Gastroesophageal sphincter (tissue), 4 donors: ENCODE results near the gene LCE3E. TPM values are rescaled to one million over a fixed set of nuclear protein-coding genes. Genes with fewer than 3 reads are reported as not detected.
"Not testable (repeated sequence)": the region's sequence is repeated elsewhere in the genome, so short reads cannot be mapped to it uniquely, and the experiment has no call there.

ENCODE experiments used
- ATAC-seq: fragments of 150-250 bp; one replicate; pipeline ENCODE4 v1.9.1; 2016; ENCODE audit warnings: mild to moderate bottlenecking, moderate library complexity
- H3K27ac ChIP-seq, 4 donors: fragments of 200-600 bp; sonication (generic) in 3 of 4; 1 replicate in 3 of 4; 2 replicates in 1 of 4; pipeline ENCODE4 v1.5.1; 2016 to 2019
- H3K27me3 ChIP-seq: fragments of 200-600 bp; sonication (generic); one replicate; pipeline ENCODE4 v1.5.1; 2019
- H3K36me3 ChIP-seq, 2 donors: fragments of 200-600 bp; sonication (generic); one replicate each; pipeline ENCODE4 v1.5.1; 2019; ENCODE audit warnings: control low read depth in 1 of 2
- H3K4me1 ChIP-seq, 3 donors: fragments of 200-600 bp; sonication (generic); 1 replicate in 2 of 3; 2 replicates in 1 of 3; pipeline ENCODE4 v1.5.1; 2016 to 2019; ENCODE audit warnings: control low read depth in 2 of 3
- H3K4me3 ChIP-seq, 2 donors: fragments of 200-600 bp; sonication (generic); one replicate each; pipeline ENCODE4 v1.5.1; 2019; ENCODE audit warnings: mild to moderate bottlenecking in 1 of 2, moderate library complexity in 1 of 2
- H3K9me3 ChIP-seq, 3 donors: fragments of 200-600 bp; sonication (generic); one replicate each; pipeline ENCODE4 v1.5.1; 2017 to 2019; ENCODE audit warnings: control low read depth in 2 of 3
- CTCF ChIP-seq, 4 experiments: fragments of 200-600 bp in 2 of 4; fragments of 450-650 bp in 2 of 4; sonication (generic) in 1 of 4; IDR thresholded peaks; one replicate each; pipeline ENCODE4 v1.5.1; 2017 to 2019; ENCODE audit warnings: antibody characterized with exemption in 4 of 4, mild to moderate bottlenecking in 2 of 4, moderate library complexity in 2 of 4
- EP300 ChIP-seq: sonication (generic); formaldehyde crosslinking; IDR thresholded peaks from one replicate; pipeline ENCODE4 v1.6.1; 2017; ENCODE audit warnings: antibody characterized with exemption, mild to moderate bottlenecking
- POLR2A ChIP-seq, 2 donors: fragments of 450-650 bp; IDR thresholded peaks; one replicate each; pipeline ENCODE4 v1.6.1; 2017; ENCODE audit warnings: antibody characterized with exemption in 2 of 2, mild to moderate bottlenecking in 2 of 2, moderate library complexity in 1 of 2
- POLR2AphosphoS5 ChIP-seq: sonication (generic); formaldehyde crosslinking; IDR thresholded peaks from one replicate; pipeline ENCODE4 v1.6.1; 2017; ENCODE audit warnings: antibody characterized with exemption
- WGBS, 2 donors: methylation state at CpG; one replicate each; pipeline ENCODE4 v1.1.5; 2018; ENCODE audit warnings: low coverage in 1 of 2; 5-methylcytosine and 5-hydroxymethylcytosine counted together
- total RNA-seq, 4 donors: library from RNA; depleted of rRNA; stranded (reverse); fragments of >200 nt; gene quantifications; one replicate each; pipeline ENCODE4 v1.1.0, GENCODE V29; 2016

LCE3E gene
- total RNA-seq, 4 donors from 2014 or later = not detected

GRCh38 chr1:152582647-152583046 lies 16.1 kb upstream of the LCE3E start:
- H3K4me1 ChIP-seq = no peaks in the 10 kb centered on the region
- H3K27me3 ChIP-seq = peaks cover 6% of the 10 kb centered on the region
- no peak overlapping the region for H3K27ac ChIP-seq
- no peaks in the 10 kb centered on the region for H3K36me3 ChIP-seq
- WGBS, 2 donors = 56 to 59% methylated on average over 1 of the region's 1 CpG
- no peaks in the 10 kb centered on the region for H3K9me3 ChIP-seq
- no peak overlapping the region for H3K4me3 ChIP-seq
- no peak for TF ChIP-seq POLR2AphosphoS5
- TF ChIP-seq CTCF (IDR thresholded peaks at IDR 0.05) = no peak
- no peak for TF ChIP-seq EP300
- no peak for TF ChIP-seq POLR2A (IDR thresholded peaks at IDR 0.05)
- no peak for ATAC-seq

DNA sequence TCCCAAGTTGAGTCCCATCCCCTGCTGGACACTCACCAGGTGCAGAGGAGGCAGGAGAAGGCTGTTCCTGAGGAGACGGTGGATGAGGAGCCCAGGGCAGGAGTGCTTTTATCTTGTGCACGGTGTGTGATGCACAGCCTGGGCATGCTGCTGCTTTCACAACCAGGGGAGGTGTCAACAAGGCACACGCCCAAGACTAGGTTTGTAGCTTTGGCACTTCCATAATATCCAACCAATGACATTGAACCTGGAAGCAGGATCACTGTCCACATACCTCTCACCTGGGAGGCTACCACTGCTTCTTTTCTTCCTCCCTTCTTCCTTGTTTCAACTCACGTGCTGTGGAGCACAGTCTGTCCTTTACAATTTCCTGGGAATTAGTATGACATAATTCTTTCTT lies 13.9 kb upstream of the LCE3E start, which contains the start of gene LCE3D:
Gene LCE3D, minus strand, starts transcription at position 84 of the 400 bp plus-strand sequence. CDS start 580 bp downstream, outside the sequence.
- ATAC-seq = no peak
- H3K36me3 ChIP-seq = no peaks in the 10 kb centered on the region
- H3K27ac ChIP-seq = no peak within 1 kb of the TSS
- TF ChIP-seq EP300 (no peak), CTCF (IDR thresholded peaks at IDR 0.05) (no peak), POLR2A (IDR thresholded peaks at IDR 0.05) (no peak), POLR2AphosphoS5 (no peak)
- WGBS, 2 donors = 82% methylated on average over 2 of the region's 4 CpGs; no CpG with 5 or more reads in 1 of the 2 donors
- H3K9me3 ChIP-seq = no peaks in the 10 kb centered on the region
- H3K4me1 ChIP-seq = no peaks in the 10 kb centered on the region
- H3K4me3 ChIP-seq = no peak within 1 kb of the TSS
- peaks cover 6% of the 10 kb centered on the region for H3K27me3 ChIP-seq

DNA sequence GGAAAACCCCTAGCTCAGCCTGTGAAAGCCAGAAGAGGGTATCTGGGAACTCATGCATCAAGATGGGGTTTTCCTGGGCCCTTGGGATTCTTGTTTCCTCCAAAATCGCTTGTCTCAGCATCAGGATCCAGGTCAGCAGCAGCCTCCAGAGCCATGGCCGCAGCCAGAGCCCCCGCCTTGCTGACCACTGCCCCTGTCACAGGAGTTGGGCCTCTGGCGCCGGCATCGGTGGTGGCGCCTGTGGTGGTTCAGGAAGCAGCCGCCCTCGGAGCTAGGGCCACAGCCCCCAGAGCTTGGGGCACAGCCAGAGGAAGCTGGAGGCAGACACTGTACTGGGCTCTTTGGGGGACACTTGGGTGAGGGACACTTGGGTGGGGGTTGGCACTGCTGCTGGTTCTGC lies 12.9 kb upstream of the LCE3E start:
- not testable (repeated sequence) for H3K4me3 ChIP-seq, H3K36me3 ChIP-seq, H3K9me3 ChIP-seq, H3K27me3 ChIP-seq, H3K27ac ChIP-seq, ATAC-seq, H3K4me1 ChIP-seq
- no CpG with 5 or more reads among the region's 9 CpGs for WGBS, 2 donors

DNA sequence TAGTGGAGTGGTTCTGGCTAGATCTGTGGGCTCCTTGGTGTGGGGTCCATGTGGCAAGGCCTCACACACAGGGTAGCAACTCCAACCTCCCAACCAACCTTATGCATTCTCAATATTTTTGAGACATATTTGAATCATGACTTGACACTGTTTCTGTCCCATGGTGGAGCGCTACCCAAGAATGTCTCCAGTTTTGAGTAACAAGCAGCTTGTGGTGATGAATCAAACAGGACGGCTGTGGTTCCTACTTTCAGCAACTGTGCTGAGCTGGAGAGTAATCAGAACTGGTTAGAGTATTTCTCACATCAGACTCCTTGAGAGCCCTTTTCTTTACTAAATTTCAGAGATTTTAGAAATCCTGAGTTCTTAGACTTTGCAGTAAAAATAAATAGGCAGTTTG lies 10.6 kb upstream of the LCE3E start:
- Histone ChIP-seq H3K27ac (no peak overlapping the region), H3K27me3 (peaks cover 13% of the 10 kb centered on the region), H3K9me3 (no peaks in the 10 kb centered on the region), H3K36me3 (no peaks in the 10 kb centered on the region), H3K4me3 (no peak overlapping the region), H3K4me1 (no peaks in the 10 kb centered on the region)
- 85 to 86% methylated on average over 2 of the region's 2 CpGs for WGBS, 2 donors
- TF ChIP-seq EP300 = no peak
- ATAC-seq = no peak

DNA sequence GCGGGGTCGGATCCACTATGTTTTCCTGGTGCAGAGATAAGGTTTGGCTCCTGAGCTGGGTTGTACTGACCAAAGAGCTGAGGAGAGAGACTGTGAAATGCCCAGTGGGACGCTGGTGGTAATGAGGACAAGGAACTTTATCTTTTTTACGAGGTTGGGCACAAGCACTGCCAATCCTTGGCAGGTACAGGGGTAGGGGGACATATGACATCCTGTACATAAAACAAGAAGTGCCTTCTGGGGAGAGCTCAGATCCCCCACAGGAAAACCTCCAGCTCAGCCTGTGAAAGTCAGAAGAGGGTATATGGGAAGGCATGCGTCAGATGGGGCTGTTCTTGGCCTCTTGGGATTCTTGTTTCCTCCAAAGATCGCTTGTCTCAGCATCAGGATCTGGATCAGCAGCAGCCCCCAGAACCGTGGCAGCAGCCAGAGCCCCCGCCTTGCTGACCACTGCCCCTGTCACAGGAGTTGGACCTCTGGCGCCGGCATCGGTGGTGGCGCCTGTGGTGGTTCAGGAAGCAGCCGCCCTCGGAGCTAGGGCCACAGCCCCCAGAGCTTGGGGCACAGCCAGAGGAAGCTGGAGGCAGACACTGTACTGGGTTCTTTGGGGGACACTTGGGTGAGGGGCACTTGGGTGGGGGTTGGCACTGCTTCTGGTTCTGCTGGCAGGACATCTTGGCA lies 905 bp downstream of the LCE3E start:
- TF ChIP-seq EP300 (no peak), POLR2AphosphoS5 (no peak), CTCF (IDR thresholded peaks at IDR 0.05) (no peak), POLR2A (IDR thresholded peaks at IDR 0.05) (no peak)
- Histone ChIP-seq H3K9me3 (peaks cover 0 to 28% (median 0%) of the 10 kb centered on the region in 3 donors), H3K4me3 (no peak overlapping the region), H3K27ac (no peak overlapping the region), H3K36me3 (no peaks in the 10 kb centered on the region), H3K27me3 (no peaks in the 10 kb centered on the region), H3K4me1 (no peaks in the 10 kb centered on the region)
- ATAC-seq = no peak
- 45 to 80% methylated on average over 1 to 2 of the region's 14 CpGs for WGBS, 2 donors

DNA sequence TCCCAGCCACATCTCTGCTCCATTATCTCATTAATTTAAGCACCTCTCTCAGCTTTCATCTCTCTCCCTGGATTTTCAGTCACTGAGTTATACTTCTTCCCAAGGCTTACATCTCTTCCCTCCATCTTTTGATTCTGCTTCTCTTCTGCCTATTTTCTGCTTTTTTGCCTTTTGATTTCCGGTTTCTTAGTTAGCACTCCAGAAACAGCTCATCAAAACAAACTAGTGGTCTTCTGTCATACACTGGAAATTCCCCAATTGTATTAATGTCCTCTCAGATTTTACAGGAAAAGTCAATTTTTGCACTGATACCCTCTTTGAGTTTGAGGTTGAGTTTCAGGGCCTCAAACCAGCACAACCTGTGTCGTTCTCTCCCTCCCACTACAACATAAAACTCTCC lies 1.5 kb downstream of the LCE3E start:
- Histone ChIP-seq H3K27me3 (no peaks in the 10 kb centered on the region), H3K9me3 (peaks cover 0 to 25% (median 0%) of the 10 kb centered on the region in 3 donors), H3K27ac (no peak overlapping the region), H3K4me1 (no peaks in the 10 kb centered on the region), H3K36me3 (no peaks in the 10 kb centered on the region), H3K4me3 (no peak overlapping the region)
- TF ChIP-seq POLR2A (IDR thresholded peaks at IDR 0.05) (no peak), CTCF (IDR thresholded peaks at IDR 0.05) (no peak), POLR2AphosphoS5 (no peak), EP300 (no peak)
- 40 to 69% methylated on average over 1 to 2 of the region's 2 CpGs for WGBS, 2 donors
- ATAC-seq = no peak

- H3K4me3 ChIP-seq, H3K4me1 ChIP-seq, ATAC-seq, H3K27ac ChIP-seq, H3K36me3 ChIP-seq, H3K27me3 ChIP-seq, H3K9me3 ChIP-seq: not testable (repeated sequence)
- WGBS, 2 donors = no CpG with 5 or more reads among the region's 1 CpG
Measured at GRCh38 chr1:152548358-152548757, 18.2 kb downstream of the LCE3E start.
